HepG2 (cell line): ENCODE measurements around the gene DLST. TPM values are rescaled to one million over a fixed set of nuclear protein-coding genes. Genes with fewer than 3 reads are reported as not detected.

Experiments
- ARID2 ChIP-seq: sonication (generic); formaldehyde crosslinking; IDR thresholded peaks from 2 replicates; pipeline ENCODE4 v1.8.1; 2022; ENCODE audit warnings: mild to moderate bottlenecking, missing genetic modification reagents, borderline replicate concordance
- BCLAF1 ChIP-seq: fragments of 450-650 bp; IDR thresholded peaks from 2 replicates; pipeline ENCODE4 v1.6.1; 2017; ENCODE audit warnings: mild to moderate bottlenecking
- CBX5 ChIP-seq: sonication (generic); formaldehyde crosslinking; IDR thresholded peaks from 2 replicates; pipeline ENCODE4 v1.4.0; 2020; ENCODE audit warnings: missing genetic modification reagents, borderline replicate concordance
- JDP2 ChIP-seq: sonication (generic); formaldehyde crosslinking; IDR thresholded peaks from 2 replicates; pipeline ENCODE4 v1.8.1; 2022; ENCODE audit warnings: missing genetic modification reagents, borderline replicate concordance
- SSRP1 ChIP-seq: IDR thresholded peaks from 2 replicates; pipeline ENCODE4 v1.6.1; 2016; ENCODE audit warnings: control low read depth
- ZBTB40 ChIP-seq, 2 experiments: fragments of 450-650 bp in 1 of 2; sonication (generic) in 1 of 2; formaldehyde crosslinking in 1 of 2; IDR thresholded peaks; 2 replicates each; pipeline versions ENCODE4 v1.6.1 to v1.8.0; 2016 to 2022; ENCODE audit warnings: antibody characterized with exemption in 1 of 2, mild to moderate bottlenecking in 1 of 2, missing genetic modification reagents in 1 of 2
- ZFYVE20 ChIP-seq: sonication (generic); formaldehyde crosslinking; IDR thresholded peaks from 2 replicates; pipeline ENCODE4 v1.8.0; 2023; ENCODE audit warnings: low read depth, mild to moderate bottlenecking, moderate library complexity, missing genetic modification reagents, borderline replicate concordance
- ZNF232 ChIP-seq: sonication (generic); formaldehyde crosslinking; IDR thresholded peaks from 2 replicates; pipeline ENCODE4 v1.4.0; 2020; ENCODE audit warnings: missing genetic modification reagents, borderline replicate concordance
- ZNF768 ChIP-seq: sonication (generic); formaldehyde crosslinking; IDR thresholded peaks from 2 replicates; pipeline ENCODE4 v1.4.0; 2020; ENCODE audit warnings: missing genetic modification reagents
- polyA plus RNA-seq, 8 experiments: library from polyadenylated mRNA; depleted of rRNA in 3 of 8; stranded (reverse) in 7 of 8; unstranded in 1 of 8; fragments of >200 nt; fragmentation: Illumina TruSeq in 4 of 8; extraction: Trizol in 4 of 8; gene quantifications; 2 replicates each; pipeline versions ENCODE4 v1.2.1 to v1.2.3, GENCODE V29; 2011 to 2016; ENCODE audit warnings: low read depth in 4 of 8, missing spikeins in 1 of 8, mixed read lengths in 1 of 8; ENCODE audit not compliant: insufficient read depth in 1 of 8
- total RNA-seq, 5 experiments: library from RNA; depleted of rRNA; stranded (reverse); fragments of >200 nt; fragmentation: Illumina TruSeq; extraction: Trizol; gene quantifications; 2 replicates each; pipeline ENCODE4 v1.2.3, GENCODE V29; 2016; ENCODE audit warnings: low read depth in 1 of 5
- TF ChIP-seq, protein P1 (sequence below): sonication (generic); formaldehyde crosslinking; IDR thresholded peaks from 2 replicates; pipeline ENCODE4 v1.4.0; 2020; ENCODE audit warnings: mild to moderate bottlenecking, missing genetic modification reagents

DLST gene
- total and polyA plus RNA-seq, 2 of the 13 experiments (the other 11 are each of a cell fraction or from before 2014, with no cell fraction given): 56.5 to 94.3 TPM

- TF ChIP-seq, protein P1, sequence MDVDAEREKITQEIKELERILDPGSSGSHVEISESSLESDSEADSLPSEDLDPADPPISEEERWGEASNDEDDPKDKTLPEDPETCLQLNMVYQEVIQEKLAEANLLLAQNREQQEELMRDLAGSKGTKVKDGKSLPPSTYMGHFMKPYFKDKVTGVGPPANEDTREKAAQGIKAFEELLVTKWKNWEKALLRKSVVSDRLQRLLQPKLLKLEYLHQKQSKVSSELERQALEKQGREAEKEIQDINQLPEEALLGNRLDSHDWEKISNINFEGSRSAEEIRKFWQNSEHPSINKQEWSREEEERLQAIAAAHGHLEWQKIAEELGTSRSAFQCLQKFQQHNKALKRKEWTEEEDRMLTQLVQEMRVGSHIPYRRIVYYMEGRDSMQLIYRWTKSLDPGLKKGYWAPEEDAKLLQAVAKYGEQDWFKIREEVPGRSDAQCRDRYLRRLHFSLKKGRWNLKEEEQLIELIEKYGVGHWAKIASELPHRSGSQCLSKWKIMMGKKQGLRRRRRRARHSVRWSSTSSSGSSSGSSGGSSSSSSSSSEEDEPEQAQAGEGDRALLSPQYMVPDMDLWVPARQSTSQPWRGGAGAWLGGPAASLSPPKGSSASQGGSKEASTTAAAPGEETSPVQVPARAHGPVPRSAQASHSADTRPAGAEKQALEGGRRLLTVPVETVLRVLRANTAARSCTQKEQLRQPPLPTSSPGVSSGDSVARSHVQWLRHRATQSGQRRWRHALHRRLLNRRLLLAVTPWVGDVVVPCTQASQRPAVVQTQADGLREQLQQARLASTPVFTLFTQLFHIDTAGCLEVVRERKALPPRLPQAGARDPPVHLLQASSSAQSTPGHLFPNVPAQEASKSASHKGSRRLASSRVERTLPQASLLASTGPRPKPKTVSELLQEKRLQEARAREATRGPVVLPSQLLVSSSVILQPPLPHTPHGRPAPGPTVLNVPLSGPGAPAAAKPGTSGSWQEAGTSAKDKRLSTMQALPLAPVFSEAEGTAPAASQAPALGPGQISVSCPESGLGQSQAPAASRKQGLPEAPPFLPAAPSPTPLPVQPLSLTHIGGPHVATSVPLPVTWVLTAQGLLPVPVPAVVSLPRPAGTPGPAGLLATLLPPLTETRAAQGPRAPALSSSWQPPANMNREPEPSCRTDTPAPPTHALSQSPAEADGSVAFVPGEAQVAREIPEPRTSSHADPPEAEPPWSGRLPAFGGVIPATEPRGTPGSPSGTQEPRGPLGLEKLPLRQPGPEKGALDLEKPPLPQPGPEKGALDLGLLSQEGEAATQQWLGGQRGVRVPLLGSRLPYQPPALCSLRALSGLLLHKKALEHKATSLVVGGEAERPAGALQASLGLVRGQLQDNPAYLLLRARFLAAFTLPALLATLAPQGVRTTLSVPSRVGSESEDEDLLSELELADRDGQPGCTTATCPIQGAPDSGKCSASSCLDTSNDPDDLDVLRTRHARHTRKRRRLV (CRISPR knock-in tag): 0 out of 2 replicates have a peak, but pooled peaks have one; percentile 18
- TF ChIP-seq BCLAF1 (no peak), CBX5 (CRISPR knock-in tag) (no peak), ZFYVE20 (CRISPR knock-in tag) (no peak), ZNF768 (CRISPR knock-in tag) (no peak; the same call in 1 of the 2 replicates), ZBTB40 (IDR thresholded peaks at IDR 0.05) (no peak), ZBTB40 (CRISPR knock-in tag; IDR thresholded peaks at IDR 0.05) (peak; percentile 37; the same call in 1 of the 2 replicates), JDP2 (CRISPR knock-in tag) (no peak), ZNF232 (CRISPR knock-in tag) (no peak), SSRP1 (CRISPR knock-in tag) (no peak), ARID2 (no peak)
Observed at GRCh38 chr14:74945852-74946658, 64.3 kb downstream of the DLST start (continued).
